H1 (cell line): ENCODE data around the gene LARP1. TPM values are rescaled to one million over a fixed set of nuclear protein-coding genes. Genes with fewer than 3 reads are reported as not detected.

Source experiments
- ASH2L ChIP-seq: fragments of 200-600, 300-600 bp; sonication (generic); IDR thresholded peaks from one replicate; pipeline ENCODE4 v1.7.1; 2017; ENCODE audit warnings: low read length
- ATF2 ChIP-seq: IDR thresholded peaks from 2 replicates; pipeline ENCODE4 v1.6.1; 2012; ENCODE audit warnings: low read length, inconsistent platforms
- CHD1 ChIP-seq: IDR thresholded peaks from 2 replicates; pipeline ENCODE4 v1.6.1; 2012; ENCODE audit warnings: low read depth, low read length, improper control_type of control experiment
- CTCF ChIP-seq, 3 experiments: IDR thresholded peaks; 1 replicate in 2 of 3; 2 replicates in 1 of 3; pipeline versions ENCODE4 v1.5.1 to v1.6.1; 2011; ENCODE audit warnings: low read length in 3 of 3, mild to moderate bottlenecking in 3 of 3, inconsistent platforms in 2 of 3, low read depth in 1 of 3, moderate library complexity in 1 of 3; ENCODE audit not compliant: insufficient read depth in 1 of 3; ENCODE audit errors: control extremely low read depth in 1 of 3
- MAFK ChIP-seq: IDR thresholded peaks from 2 replicates; pipeline ENCODE4 v1.6.1; 2012; ENCODE audit warnings: low read depth, mild to moderate bottlenecking, improper control_type of control experiment, low read length
- POLR2AphosphoS5 ChIP-seq: IDR thresholded peaks from 2 replicates; pipeline ENCODE4 v1.6.1; 2011; ENCODE audit warnings: low read depth, low read length
- RNF2 ChIP-seq: fragments of 200-900, 300-1000 bp; sonication (generic); IDR thresholded peaks from 2 replicates; pipeline ENCODE4 v1.7.1; 2016; ENCODE audit warnings: borderline replicate concordance, low read depth, mild to moderate bottlenecking, antibody characterized with exemption, low read length; ENCODE audit not compliant: poor library complexity, severe bottlenecking; ENCODE audit errors: missing control alignments
- RXRA ChIP-seq: IDR thresholded peaks from 2 replicates; pipeline ENCODE4 v1.6.1; 2011; ENCODE audit warnings: low read depth, mild to moderate bottlenecking, low read length, moderate library complexity; ENCODE audit not compliant: insufficient read depth
- SIRT6 ChIP-seq: IDR thresholded peaks from one replicate; pipeline ENCODE4 v1.7.1; 2012; ENCODE audit warnings: low read length, inconsistent platforms
- TBP ChIP-seq: IDR thresholded peaks from 2 replicates; pipeline ENCODE4 v1.6.1; 2011; ENCODE audit warnings: low read depth, low read length, improper control_type of control experiment
- TEAD4 ChIP-seq: IDR thresholded peaks from 2 replicates; pipeline ENCODE4 v1.6.1; 2012; ENCODE audit warnings: low read depth, low read length, inconsistent platforms, mixed read lengths
- polyA plus RNA-seq, 7 experiments: library from polyadenylated mRNA; depleted of rRNA in 3 of 7; stranded (reverse) in 5 of 7; unstranded in 2 of 7; fragments of >200 nt in 5 of 7; fragments of 200-250 nt in 2 of 7; gene quantifications; 1 replicate in 5 of 7; 2 replicates in 1 of 7; 4 replicates in 1 of 7; pipeline versions ENCODE4 v1.2.1 to v1.2.3, GENCODE V29; 2011 to 2013; ENCODE audit warnings: missing spikeins in 2 of 7, mixed read lengths in 2 of 7
- total RNA-seq: library from RNA; stranded (reverse); fragmentation: NEBNext Ultra II Directional; extraction: Animal tissue kit (Norgen Biotek cat#: 25700); gene quantifications from 2 replicates; pipeline ENCODE4 v1.2.1, GENCODE V29; 2021

LARP1 gene
- total and polyA plus RNA-seq, 2 of the 8 experiments (the other 6 are each of a cell fraction or from before 2014, with no cell fraction given), result 106 to 422 TPM

DNA sequence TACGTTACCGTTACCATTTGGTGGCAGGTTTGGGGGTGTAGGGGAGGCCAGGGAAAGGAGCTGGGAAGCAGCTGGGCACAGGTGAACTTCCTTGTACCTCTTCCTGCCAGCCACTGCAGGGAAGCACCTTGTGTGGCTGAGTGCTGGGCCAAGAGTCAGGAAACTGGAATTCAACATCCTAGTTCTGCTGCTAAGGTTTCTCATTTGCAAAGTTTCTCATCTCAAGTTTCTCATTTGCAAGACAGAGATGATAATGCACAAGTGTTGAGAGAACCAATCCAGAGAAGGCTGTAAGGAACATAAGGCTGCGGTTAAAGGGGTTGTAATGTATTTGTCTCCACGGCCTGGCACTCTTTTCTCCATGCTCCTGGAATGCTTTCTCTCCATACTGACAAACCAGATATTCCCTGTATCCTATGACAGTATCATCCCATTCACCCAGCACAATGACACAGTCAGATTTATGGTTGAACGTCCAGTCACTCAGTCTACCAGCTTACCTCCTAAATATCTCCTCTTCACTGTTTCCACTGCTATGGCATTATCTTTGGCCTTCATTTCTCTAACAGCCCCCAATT is 33.6 kb upstream of the LARP1 start (continued):
- TF ChIP-seq CTCF (IDR thresholded peaks at IDR 0.05; ENCODE audit: control extremely low read depth in 1 of 3, insufficient read depth in 1 of 3, low read depth in 1 of 3, low read length in 3 of 3) (no peak), SIRT6 (no peak), POLR2AphosphoS5 (peak; percentile 50; the same call in 1 of the 2 replicates), TBP (no peak; the same call in 1 of the 2 replicates), MAFK (no peak), ATF2 (no peak), CHD1 (no peak), RNF2 (no peak), RXRA (no peak), TEAD4 (0 out of 2 replicates have a peak, but pooled peaks have one; percentile 1), ASH2L (no peak)
